Bronchial epithelial cell (primary cell): Measurements from ENCODE around the gene ARHGAP8. TPM values are rescaled to one million over a fixed set of nuclear protein-coding genes. Genes with fewer than 3 reads are reported as not detected.

Experiments used
- DNase-seq: peaks from one replicate; pipeline ENCODE4 v3.0.0-alpha.2; 2010; ENCODE audit warnings: low read depth
- FAIRE-seq: peaks from 2 replicates; lab custom pipeline; 2011; peaks lifted over from hg19 to GRCh38; lab: Jason Lieb, UNC
- H3K27me3 ChIP-seq: 2 replicates; pipeline ENCODE4 v1.5.1; 2011; ENCODE audit warnings: low read length; ENCODE audit not compliant: control insufficient read depth, insufficient read depth
- H3K36me3 ChIP-seq: 2 replicates; pipeline ENCODE4 v1.5.1; 2011; ENCODE audit warnings: low read length; ENCODE audit not compliant: control insufficient read depth, insufficient read depth
- H3K4me3 ChIP-seq: 2 replicates; pipeline ENCODE4 v1.5.1; 2011; ENCODE audit warnings: mild to moderate bottlenecking, low read depth, low read length, control low read depth
- CTCF ChIP-seq: IDR thresholded peaks from 2 replicates; pipeline ENCODE4 v1.5.1; 2011; ENCODE audit warnings: mild to moderate bottlenecking, moderate library complexity, low read length, control low read depth, inconsistent platforms; ENCODE audit not compliant: insufficient read depth, severe bottlenecking
- total RNA-seq: library from RNA; depleted of rRNA; stranded (reverse); fragments of >200 nt; gene quantifications from 2 replicates; pipeline ENCODE4 v1.2.1, GENCODE V29; 2014

The ARHGAP8 gene
- total RNA-seq, 1 donor from 2014 or later = 15.0 TPM

DNA sequence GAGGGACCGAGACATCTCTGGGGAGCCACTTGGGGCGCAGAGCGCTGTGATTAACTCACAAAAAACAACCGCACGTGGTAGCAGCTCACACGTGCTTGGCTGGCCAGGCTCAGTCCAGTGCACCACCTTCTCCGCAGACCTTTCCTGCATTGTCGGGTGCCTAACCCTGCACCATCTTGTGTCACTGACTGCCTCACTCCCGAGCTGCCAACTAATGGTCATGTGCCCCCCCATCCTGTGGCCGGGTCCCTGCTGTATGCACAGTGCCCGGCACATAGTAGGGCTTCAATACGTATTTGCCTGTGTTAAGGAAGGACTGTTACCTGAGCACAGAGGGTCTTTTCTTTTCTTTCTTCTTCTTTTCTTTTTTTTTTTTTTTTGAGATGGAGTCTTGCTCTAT, 71.9 kb downstream of the ARHGAP8 start:
- FAIRE-seq (no peak), DNase-seq (no peak)
- no peak overlapping the region for H3K4me3 ChIP-seq
- H3K27me3 ChIP-seq = no peaks in the 10 kb centered on the region
- no peak for TF ChIP-seq CTCF
- peaks cover 19% of the 10 kb centered on the region for H3K36me3 ChIP-seq

DNA sequence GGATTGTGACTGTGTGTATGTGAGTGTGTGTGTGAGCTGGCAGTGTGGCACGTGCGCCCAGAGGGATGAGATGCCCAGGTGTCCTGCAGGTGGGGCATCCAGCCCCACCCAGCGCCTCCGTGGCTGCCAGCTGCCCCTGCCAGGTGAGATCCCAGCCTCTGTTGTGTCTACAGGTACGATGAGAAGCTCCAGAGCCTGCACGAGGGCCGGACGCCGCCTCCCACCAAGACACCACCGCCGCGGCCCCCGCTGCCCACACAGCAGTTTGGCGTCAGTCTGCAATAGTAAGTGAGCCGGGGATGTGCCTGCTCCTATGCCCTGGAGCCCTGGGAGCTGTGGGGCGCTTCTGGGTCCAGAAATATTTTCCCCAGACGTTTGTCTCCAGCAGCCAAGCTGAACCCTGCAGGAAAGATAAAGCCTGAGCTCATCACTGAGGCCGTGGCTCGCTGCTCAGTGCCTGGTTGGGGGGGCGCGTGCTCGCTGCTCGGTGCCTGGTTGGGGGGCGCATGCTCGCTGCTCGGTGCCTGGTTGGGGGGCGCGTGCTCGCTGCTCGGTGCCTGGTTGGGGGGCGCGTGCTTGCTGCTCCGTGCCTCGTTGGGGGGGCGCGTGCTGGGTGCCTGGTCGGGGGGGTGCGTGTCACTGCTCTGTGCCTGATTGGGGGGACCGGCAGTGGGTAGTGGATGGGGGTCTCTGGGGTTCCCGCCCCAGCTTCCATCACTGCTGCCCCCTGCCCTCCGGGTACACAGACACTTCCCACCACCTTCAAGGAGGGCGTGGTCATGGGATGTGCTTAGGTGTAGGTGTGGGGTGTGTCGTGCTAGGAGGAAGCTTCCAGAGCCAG, 73.2 kb downstream of the ARHGAP8 start:
- DNase-seq = no peak
- TF ChIP-seq CTCF = no peak
- FAIRE-seq = no peak

DNA sequence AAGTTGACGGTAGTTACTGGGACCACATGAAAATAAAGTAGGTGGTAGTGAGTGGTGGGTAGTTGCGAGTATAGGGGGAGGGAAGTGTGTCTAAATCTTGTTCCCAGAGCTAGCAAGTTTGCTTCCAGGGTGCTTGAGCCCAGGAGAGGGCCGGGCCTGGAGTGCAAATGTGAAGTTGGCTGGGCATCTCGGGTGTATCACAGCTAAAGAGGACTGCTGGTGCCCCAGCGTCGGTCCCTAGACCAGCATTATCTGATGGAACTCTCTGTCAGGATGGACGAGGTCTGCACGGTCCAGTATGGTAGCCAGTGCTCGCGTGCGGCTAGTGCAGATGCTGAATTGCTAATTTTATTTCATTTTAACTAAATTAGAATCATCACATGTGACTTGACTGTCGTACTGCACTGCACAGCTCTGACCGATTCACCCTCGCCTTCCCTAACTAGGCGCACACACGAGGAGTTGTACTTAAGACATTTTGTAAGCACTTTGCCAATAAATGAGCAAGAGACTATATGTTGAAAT, 75.4 kb downstream of the ARHGAP8 start:
- no peak for DNase-seq
- no peak for TF ChIP-seq CTCF
- Histone ChIP-seq H3K4me3 (no peak overlapping the region), H3K27me3 (no peaks in the 10 kb centered on the region), H3K36me3 (peaks cover 14% of the 10 kb centered on the region)
- FAIRE-seq = no peak

More for the DNA sequence above, 73.2 kb downstream of the ARHGAP8 start:
- Histone ChIP-seq H3K36me3 (peaks cover 19% of the 10 kb centered on the region), H3K27me3 (no peaks in the 10 kb centered on the region), H3K4me3 (no peak overlapping the region)

- Histone ChIP-seq H3K27me3 (no peaks in the 10 kb centered on the region), H3K36me3 (peaks cover 9% of the 10 kb centered on the region), H3K4me3 (no peak overlapping the region)
- no peak for DNase-seq
- no peak for FAIRE-seq
- peak; percentile 49 for TF ChIP-seq CTCF
Measured at GRCh38 chr22:44828193-44828592, 75.8 kb downstream of the ARHGAP8 start.

- DNase-seq = no peak
- Histone ChIP-seq H3K4me3 (no peak overlapping the region), H3K27me3 (no peaks in the 10 kb centered on the region), H3K36me3 (peaks cover 7% of the 10 kb centered on the region)
- FAIRE-seq = no peak
- no peak for TF ChIP-seq CTCF
Measured at GRCh38 chr22:44831885-44832284, 79.5 kb downstream of the ARHGAP8 start.
